Endothelial cell (in vitro differentiated cells): ENCODE results near the gene KRTAP6-3. TPM values are rescaled to one million over a fixed set of nuclear protein-coding genes. Genes with fewer than 3 reads are reported as not detected.

Source experiments
- DNase-seq: peaks from one replicate; pipeline ENCODE4 v3.0.0; 2021; ENCODE audit warnings: low spot score
- H3K27ac Mint-ChIP-seq: one replicate; pipeline ENCODE4 v1.8.0; 2021; ENCODE audit warnings: mixed read lengths, inconsistent platforms; ENCODE audit not compliant: unreplicated experiment
- H3K27me3 Mint-ChIP-seq: one replicate; pipeline ENCODE4 v1.8.0; 2021; ENCODE audit warnings: mild to moderate bottlenecking, moderate library complexity, mixed read lengths, inconsistent platforms; ENCODE audit not compliant: unreplicated experiment
- H3K36me3 Mint-ChIP-seq: one replicate; pipeline ENCODE4 v1.8.0; 2021; ENCODE audit warnings: mild to moderate bottlenecking, low read depth, mixed read lengths, inconsistent platforms; ENCODE audit not compliant: unreplicated experiment
- H3K4me1 Mint-ChIP-seq: one replicate; pipeline ENCODE4 v1.8.0; 2021; ENCODE audit warnings: mild to moderate bottlenecking, mixed read lengths, inconsistent platforms; ENCODE audit not compliant: unreplicated experiment
- H3K4me3 Mint-ChIP-seq: one replicate; pipeline ENCODE4 v1.8.0; 2021; ENCODE audit warnings: mild to moderate bottlenecking, mixed read lengths, inconsistent platforms; ENCODE audit not compliant: unreplicated experiment
- H3K9me3 Mint-ChIP-seq: one replicate; pipeline ENCODE4 v1.8.0; 2021; ENCODE audit warnings: mixed read lengths, inconsistent platforms; ENCODE audit not compliant: unreplicated experiment
- total RNA-seq: library from RNA; stranded (reverse); fragmentation: NEBNext Ultra II Directional; extraction: Animal tissue kit (Norgen Biotek cat#: 25700); gene quantifications from one replicate; pipeline ENCODE4 v1.2.1, GENCODE V29; 2021; ENCODE audit not compliant: unreplicated experiment
- TF ChIP-seq, protein P1 (sequence below): fragments of 200-600 bp; sonication (generic); IDR thresholded peaks from one replicate; pipeline ENCODE4 v1.5.0; 2021; ENCODE audit warnings: antibody characterized with exemption; ENCODE audit not compliant: unreplicated experiment

Gene KRTAP6-3
- total RNA-seq, 1 donor from 2014 or later = not detected

DNA sequence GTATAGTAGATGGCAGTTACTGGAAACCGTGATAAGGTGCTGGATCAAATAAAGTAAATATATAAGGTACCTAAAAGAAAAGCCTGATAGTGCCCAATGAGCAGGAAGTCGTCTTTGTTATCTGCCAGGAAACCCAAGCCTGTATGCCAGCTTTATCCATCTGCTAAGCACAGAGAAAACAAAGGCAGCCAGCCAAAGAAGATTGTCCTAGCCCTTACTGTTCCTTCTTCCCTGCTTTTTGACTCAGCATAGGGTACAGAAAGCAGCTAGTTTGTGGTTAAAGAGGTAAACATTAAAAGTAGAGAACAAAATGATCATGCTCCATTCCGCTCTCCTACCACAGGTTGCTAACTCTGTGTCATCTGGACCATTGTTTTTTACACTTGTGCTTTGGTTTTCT is 12.1 kb upstream of the KRTAP6-3 start:
- H3K27ac Mint-ChIP-seq = no peak overlapping the region
- H3K4me1 Mint-ChIP-seq = peaks cover 8% of the 10 kb centered on the region
- H3K36me3 Mint-ChIP-seq = no peaks in the 10 kb centered on the region
- no peak overlapping the region for H3K4me3 Mint-ChIP-seq
- DNase-seq = no peak
- no peaks in the 10 kb centered on the region for H3K9me3 Mint-ChIP-seq
- no peaks in the 10 kb centered on the region for H3K27me3 Mint-ChIP-seq
- TF ChIP-seq, protein P1, sequence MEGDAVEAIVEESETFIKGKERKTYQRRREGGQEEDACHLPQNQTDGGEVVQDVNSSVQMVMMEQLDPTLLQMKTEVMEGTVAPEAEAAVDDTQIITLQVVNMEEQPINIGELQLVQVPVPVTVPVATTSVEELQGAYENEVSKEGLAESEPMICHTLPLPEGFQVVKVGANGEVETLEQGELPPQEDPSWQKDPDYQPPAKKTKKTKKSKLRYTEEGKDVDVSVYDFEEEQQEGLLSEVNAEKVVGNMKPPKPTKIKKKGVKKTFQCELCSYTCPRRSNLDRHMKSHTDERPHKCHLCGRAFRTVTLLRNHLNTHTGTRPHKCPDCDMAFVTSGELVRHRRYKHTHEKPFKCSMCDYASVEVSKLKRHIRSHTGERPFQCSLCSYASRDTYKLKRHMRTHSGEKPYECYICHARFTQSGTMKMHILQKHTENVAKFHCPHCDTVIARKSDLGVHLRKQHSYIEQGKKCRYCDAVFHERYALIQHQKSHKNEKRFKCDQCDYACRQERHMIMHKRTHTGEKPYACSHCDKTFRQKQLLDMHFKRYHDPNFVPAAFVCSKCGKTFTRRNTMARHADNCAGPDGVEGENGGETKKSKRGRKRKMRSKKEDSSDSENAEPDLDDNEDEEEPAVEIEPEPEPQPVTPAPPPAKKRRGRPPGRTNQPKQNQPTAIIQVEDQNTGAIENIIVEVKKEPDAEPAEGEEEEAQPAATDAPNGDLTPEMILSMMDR = no peak

- Mint-ChIP-seq H3K36me3 (no peaks in the 10 kb centered on the region), H3K4me1 (peaks cover 8% of the 10 kb centered on the region), H3K27me3 (no peaks in the 10 kb centered on the region), H3K27ac (no peak overlapping the region), H3K4me3 (no peak overlapping the region), H3K9me3 (no peaks in the 10 kb centered on the region)
- DNase-seq = no peak
- TF ChIP-seq, protein P1 = no peak
Measured at GRCh38 chr21:30582870-30583269, 9.4 kb upstream of the KRTAP6-3 start.

GRCh38 chr21:30590297-30590696 is 1.9 kb upstream of the KRTAP6-3 start, which contains the start of gene KRTAP22-2:
Gene KRTAP22-2 (minus strand): TSS chr21:30590397.
- H3K27me3 Mint-ChIP-seq = no peaks in the 10 kb centered on the region
- TF ChIP-seq, protein P1 = no peak
- H3K27ac Mint-ChIP-seq = no peak within 1 kb of the TSS
- H3K4me3 Mint-ChIP-seq = no peak within 1 kb of the TSS
- no peaks in the 10 kb centered on the region for H3K4me1 Mint-ChIP-seq
- DNase-seq = no peak
- no peaks in the 10 kb centered on the region for H3K9me3 Mint-ChIP-seq
- H3K36me3 Mint-ChIP-seq = no peaks in the 10 kb centered on the region

- no peaks in the 10 kb centered on the region for H3K9me3 Mint-ChIP-seq
- H3K27me3 Mint-ChIP-seq = peaks cover 3% of the 10 kb centered on the region
- H3K4me1 Mint-ChIP-seq = no peaks in the 10 kb centered on the region
- TF ChIP-seq, protein P1 = no peak
- no peak for DNase-seq
- no peak within 1 kb of the TSS for H3K4me3 Mint-ChIP-seq
- no peaks in the 10 kb centered on the region for H3K36me3 Mint-ChIP-seq
- no peak within 1 kb of the TSS for H3K27ac Mint-ChIP-seq
Measured at GRCh38 chr21:30598802-30599201, 6.6 kb downstream of the KRTAP6-3 start, which contains the start of gene KRTAP6-2. Gene KRTAP6-2 (minus strand): TSS chr21:30598902. CDS start chr21:30598874, 28 bp downstream.

GRCh38 chr21:30600787-30601186 is 8.5 kb downstream of the KRTAP6-3 start, which contains the start of gene KRTAP22-1:
Gene KRTAP22-1 (plus strand): TSS chr21:30601087.
- no peak for DNase-seq
- Mint-ChIP-seq H3K27ac (no peak within 1 kb of the TSS), H3K27me3 (peaks cover 3% of the 10 kb centered on the region), H3K36me3 (no peaks in the 10 kb centered on the region), H3K9me3 (no peaks in the 10 kb centered on the region), H3K4me1 (no peaks in the 10 kb centered on the region), H3K4me3 (no peak within 1 kb of the TSS)
- TF ChIP-seq, protein P1 = no peak
